NCI-H2196 (cell line): ENCODE data around the gene NR2F1-AS1.

Experiments used
- DNase-seq: peaks from one replicate; lab custom pipeline; 2025; ENCODE audit not compliant: unreplicated experiment; lab: John Stamatoyannopoulos, UW

Gene NR2F1-AS1

DNA sequence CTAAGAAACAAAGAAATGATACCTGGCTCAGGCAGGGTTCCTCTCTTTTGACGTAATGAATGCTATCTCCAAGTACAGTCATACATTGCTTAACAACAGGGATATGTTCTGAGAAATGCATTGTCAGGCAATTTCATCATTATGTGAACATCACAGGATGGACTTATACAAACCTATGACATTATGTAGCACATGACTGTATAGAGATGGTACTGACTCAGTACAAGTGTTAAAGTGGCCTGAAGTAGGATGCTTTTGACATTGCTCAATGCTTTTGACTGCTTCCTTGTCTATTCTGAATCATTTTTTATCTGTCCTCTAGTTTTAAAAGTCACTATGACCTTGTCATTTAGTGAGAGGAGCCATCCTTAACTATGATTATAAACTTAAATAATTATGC is 147.6 kb downstream of the NR2F1-AS1 start:
- no peak for DNase-seq

DNA sequence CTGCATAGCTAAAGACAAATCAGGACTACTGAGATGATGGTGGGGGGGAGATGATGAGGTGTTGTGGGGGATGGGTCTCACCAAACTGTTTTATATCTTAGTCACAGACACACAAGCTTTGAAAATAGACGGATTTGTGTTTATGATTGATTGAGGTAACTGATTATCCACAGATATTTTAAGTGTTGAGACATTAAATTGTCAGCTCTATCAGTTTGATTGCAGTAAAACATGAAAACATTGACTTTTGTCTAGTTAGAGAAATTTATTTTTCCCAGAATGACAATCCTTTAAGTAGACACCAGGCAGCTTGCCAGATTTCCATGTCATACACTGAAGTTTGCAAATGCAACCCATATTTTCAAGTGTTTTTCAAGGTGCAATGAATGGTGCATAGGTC is 149.8 kb downstream of the NR2F1-AS1 start:
- no peak for DNase-seq

DNA sequence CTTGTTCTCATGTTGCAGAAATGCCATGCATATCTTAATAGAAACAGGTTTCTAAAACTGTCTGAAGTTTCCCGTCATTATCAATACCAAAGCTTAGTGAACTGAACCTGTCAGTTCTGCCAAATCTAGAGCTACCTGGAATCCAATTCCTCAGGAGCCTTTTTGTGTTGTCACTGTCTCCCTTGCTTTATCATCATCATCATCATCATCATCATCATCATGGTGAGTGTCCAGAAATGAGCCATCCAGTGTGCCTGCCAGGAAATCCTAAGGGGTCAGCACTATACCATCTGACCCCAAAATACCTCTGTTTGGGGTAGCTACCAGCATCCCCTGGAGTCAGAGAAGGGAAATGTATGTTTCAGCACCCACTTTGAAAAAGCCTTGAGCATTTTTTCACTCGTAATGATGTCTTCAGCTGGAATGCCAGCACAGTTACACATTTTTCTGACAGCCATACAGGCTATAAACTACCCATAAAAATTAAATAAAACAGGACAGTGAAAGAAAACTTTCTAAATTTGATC is 150.3 kb downstream of the NR2F1-AS1 start:
- no peak for DNase-seq

DNA sequence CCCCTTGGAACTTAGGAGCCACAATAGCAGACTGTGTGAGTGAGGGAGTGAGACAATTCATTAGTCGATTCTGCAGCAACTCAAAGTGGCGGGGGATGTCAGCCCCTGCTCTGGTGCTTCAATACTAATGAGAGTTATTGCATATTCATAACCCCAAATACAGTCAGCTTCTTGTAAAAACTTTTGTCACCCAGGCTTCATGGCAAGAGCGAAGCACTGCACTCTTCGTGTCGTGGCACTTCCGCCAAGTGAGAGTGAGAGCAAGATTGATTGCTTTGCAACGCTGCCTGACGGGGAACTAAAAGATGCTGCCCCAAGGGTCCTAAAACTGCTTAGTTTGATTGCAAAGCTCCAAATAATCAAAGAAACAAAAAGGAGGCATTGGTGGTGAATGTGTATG is 150.9 kb downstream of the NR2F1-AS1 start:
- no peak for DNase-seq

DNA sequence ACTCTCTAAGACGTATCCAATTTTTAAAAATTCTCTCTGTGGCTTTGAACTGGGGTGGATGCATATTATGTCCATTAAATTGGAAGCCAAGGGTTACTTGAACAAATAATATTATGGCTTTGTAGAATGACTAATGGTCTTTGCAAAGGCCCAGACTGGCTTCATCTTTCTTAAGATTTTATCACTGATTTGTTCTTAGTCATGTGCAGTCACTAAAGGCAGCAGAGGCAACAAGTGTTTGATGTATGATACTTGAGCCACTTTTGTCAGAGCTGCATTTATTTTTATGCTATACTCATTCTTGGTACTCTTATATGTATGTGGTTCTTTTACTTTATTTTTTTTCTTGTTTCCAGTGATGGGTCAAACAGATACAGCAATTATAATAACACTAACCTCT is 152.2 kb downstream of the NR2F1-AS1 start:
- no peak for DNase-seq

DNA sequence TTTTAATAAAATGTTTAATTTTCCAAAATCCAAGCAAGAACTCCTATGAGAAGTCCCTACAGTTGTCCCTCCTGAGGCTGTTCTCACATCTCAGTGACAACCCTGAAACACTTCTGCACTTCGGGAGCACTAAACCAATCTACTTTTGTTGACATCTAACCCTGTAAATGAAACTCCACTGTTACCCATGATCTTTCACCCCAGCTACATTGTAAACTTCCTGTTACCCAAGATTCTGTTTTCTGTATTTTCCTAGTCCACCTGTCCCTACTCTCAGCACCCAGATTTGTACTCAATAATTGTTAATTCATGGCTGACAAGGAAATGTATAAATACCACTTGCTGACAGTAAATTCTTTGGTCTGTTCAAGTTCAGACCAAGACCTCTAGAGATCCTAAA is 153.7 kb downstream of the NR2F1-AS1 start:
- no peak for DNase-seq

DNA sequence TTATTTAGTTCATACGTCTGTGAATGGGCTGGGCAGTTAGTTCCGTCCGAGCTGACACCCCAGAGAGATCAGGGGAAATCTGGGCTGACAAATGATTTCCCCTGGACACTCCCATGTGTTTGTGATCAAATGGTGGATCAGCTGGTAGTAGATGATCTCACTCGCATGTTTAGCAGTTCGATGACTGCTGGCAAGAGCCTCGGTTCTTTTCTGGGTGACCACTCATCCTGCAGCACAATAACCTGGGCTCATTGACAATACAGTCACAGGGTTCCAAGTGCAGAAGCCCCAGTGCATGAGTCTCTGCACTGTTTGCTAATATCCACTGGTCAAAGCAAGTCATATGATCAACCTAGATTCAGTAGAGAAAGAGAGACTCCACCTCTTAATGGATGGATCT is 155.9 kb downstream of the NR2F1-AS1 start:
- DNase-seq, result no peak

DNA sequence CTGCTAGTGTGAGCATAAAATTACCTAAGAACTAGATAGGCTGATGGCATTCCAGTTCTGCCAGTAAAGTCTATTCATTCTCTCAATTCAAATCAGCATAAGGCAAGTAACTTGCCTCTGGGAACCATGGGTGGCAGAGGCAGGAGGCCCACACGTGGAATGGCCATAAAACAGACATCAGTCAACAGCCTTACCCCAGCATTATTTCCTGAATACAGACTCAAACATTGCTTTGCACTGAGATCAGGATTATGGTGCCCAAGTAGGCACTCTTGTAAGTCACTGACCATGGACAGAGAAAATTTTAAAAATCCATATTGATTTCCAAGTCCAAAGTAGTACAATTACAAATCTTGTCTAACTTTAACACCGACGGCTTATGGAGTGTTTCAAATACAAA is 157.7 kb downstream of the NR2F1-AS1 start:
- no peak for DNase-seq

DNA sequence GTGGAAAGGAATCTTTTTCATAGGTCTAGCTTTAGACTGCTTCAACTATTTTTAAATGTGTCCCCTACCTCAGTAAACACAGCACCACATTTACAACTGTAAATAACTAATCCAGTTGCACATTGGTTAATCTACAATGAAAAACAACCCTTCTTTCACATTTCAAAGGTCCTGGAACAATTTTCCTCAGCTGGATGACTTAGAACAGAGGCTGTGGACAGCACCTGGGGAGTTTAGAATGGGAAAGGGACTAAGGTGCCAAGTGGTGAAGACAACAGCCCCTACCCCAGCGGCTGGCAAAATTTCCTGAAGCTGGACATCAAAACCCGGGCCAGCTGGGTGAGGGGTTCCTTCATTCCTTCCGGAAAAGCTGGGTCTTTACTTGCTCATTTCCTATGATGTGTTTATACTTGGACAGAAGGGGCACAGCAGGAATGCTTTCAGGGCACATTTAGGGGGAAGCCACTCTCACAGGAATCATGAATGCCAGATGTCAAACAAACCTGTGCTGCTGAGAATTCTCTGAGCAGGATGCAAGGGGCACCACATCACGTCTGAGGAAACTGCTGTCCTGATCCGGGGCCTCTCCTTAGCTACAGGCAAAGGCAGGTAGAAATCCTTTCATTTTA is 158.3 kb downstream of the NR2F1-AS1 start:
- no peak for DNase-seq

DNA sequence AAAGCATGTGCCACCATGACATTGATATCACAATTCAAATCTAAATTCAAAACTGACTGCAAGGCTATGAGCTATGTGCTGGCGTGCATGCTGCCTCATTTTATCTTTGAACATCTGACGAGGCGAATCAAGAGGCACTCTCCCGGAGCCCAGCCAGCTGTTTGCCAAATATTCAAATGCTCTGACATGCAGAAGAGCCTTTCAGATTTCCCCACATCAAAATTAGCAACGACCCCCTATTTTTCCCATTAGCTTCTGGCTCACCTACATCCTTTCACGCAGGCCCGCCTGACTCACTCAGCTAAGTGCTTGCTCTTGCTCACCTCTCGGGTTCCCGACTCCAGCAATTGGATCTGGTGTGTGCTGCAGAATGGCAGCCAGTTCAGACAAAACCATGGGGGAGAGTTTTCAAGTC is 159.0 kb downstream of the NR2F1-AS1 start:
- DNase-seq, result no peak

DNA sequence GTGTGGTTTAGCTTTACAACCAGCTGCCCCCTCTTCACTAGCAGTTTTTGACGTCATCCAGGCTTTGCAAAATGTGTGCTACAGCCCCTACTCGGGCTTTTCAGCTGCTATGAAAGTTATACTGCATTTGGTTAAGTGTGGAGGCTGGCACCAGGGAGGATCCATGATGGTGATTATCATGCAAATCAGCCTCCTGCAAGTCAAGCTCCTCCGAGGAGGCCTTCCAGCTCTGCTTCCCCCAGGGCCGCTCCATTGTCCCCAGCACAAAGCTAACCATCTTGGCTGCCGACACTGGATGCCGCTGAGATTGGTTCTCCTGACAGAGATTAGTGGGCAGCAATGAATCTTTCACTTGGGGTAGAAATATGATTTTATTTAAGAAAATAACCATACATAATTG is 159.6 kb downstream of the NR2F1-AS1 start:
- DNase-seq, result no peak

DNA sequence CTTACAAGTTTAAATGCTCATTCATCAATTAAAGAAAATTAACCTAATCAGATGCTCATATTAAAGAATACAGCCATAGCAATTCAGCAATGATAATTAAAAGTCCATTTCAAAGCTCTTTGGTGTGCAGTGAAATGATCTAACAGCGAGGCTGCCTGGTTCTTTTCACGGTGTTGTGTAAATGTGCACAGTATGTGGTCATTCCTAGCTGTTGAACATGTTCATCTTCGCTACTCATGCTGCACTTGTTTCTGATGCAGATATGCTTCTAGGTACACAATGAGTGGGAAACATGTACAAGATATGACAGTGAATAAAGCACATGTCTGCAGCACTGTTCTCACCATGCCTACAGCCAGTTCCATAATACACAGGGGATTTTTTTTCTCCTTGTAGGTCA is 163.5 kb downstream of the NR2F1-AS1 start:
- no peak for DNase-seq

DNA sequence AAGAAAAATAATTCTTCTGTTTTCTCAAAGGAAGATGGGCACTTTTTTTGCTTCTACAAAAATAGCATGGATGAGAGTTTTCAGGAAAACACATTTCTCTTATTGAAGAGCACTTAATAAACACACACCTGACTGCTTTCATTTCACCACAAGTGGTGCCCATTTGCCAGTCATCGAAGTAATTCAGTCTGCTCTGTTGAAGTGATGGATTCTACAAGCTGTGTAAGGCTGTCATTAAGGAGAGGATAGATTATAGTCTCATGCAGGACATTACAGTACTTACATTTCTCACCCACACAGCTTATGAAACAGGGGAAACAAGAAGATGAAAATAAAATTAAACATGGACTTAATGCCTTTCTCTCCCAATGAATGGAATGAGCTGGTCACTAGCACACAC is 165.2 kb downstream of the NR2F1-AS1 start:
- no peak for DNase-seq

DNA sequence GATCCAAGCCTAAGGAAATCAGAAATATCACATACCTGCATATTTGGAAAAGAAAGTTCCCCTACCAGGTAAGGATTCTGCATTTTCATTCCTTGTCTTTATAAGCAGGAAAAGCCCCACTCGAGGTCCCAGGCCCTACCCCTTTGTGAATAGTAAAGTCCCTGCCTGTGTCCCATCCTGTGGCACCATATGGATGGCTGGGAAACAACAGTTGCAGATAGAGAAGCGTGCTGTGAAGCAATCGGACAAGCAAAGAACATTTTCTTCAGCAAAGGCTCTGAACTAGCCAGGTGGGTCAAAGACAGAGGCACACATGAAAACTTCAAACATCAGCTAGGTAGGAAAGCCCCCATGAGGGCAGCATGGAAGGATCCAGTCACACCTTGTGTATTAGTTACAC is 169.3 kb downstream of the NR2F1-AS1 start:
- DNase-seq, result no peak

DNA sequence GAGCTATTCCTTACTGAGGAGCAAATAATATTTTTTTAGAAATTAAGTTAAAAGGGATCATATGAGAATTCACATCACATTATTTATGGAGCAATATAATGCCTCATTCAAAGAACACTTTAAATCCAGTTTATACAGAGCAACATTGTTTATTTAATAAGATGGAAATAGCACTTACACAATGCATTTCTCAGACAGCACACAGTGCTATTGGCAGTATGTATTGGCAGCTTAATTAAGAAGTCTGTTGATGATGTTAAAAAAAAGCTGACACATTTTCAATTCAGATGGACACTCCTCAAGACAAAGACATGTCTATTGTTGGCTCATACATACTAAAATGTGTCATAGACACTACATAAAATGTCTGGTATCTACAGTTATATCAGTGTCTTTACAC is 171.3 kb downstream of the NR2F1-AS1 start:
- no peak for DNase-seq

DNA sequence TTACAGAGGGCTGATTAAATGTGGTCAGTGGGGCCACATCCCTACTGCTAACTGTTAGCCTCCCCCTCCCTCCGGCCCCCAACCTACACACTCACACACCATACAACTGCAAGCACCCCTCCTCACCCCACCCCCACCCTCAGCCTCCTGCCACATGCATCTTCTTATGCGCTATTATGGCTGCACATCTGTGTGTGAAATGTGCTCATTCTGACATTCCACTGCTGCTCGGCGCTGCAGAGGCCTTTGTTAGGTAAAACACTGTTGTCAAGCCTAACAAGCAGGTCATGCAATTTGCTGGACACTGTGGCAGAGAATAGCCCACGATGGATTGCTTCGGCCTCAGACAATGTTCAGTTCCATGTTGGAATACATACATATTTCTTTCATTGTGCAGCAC is 173.6 kb downstream of the NR2F1-AS1 start:
- DNase-seq, result no peak

DNA sequence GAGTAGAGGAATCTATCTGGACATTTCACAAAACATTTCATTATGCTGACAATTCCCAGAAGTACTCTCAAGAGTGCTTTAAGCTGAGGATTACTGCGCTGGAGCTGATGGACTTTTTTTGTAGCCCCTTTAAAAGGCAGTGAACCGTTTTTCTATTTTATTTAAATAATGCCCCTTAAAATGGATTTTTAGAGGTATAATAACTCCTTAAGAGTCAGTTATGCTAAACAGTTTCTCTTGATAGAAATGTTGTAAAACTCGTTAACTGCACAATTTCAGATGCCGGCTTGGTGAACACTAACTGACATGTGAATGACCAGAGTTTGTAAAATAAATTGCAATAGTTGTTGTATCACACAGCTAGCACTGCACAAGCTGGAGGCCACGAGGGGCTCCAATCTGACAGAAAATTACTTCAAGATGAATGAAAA is 174.0 kb downstream of the NR2F1-AS1 start:
- DNase-seq, result no peak

DNA sequence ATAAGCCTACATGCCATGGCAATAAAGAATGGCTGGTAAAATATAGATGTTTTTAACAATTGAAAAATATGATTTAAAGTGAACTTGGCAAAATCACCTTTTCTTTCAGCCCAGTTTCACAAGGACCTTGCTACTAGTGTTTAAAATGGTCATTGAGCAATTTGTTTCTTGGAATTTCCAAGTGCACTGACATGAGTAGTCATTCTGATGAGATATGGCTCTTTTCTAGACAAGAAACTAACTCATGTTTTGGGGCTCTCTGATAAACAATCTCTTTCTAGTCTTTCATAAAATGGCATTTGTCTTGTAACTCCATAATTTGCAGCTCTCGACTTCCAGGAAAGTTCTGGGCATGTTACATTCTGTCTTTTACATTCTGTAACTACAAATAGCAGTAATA is 176.8 kb downstream of the NR2F1-AS1 start:
- no peak for DNase-seq

DNA sequence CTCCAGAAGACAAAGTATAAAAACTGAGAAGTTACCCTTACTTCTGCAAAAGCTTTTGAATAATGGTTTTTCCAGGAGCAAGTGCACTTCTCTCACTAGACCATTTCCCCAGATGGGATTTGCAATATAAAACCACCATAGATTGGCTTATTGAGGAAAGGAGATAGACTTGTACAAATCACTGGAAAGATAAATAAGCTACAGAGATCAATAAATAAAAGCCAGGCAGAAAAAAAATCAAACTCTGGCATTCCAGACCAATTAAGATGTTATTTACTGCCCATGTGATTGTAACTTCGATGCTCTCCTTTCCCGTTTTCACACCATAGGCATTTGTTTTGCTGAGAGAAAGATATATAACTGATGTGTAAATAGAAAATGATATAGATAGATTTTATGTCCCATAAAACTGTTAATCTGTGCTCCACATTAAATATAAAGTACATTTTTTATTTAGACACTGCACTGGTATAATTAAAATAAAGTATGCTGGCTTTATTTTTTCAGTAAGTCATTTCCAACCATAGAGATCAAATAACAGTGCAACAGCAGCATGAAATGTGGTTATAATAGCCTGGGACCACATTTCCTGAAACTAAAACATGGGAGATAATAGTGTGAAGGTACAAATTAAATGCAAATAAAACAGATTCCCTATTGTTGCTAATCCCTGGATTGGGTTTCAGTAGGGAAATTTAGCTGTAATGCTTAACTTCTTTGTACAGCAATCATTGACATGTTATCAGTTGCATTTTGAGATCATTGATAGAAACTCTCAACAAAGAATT is 177.7 kb downstream of the NR2F1-AS1 start:
- no peak for DNase-seq

DNA sequence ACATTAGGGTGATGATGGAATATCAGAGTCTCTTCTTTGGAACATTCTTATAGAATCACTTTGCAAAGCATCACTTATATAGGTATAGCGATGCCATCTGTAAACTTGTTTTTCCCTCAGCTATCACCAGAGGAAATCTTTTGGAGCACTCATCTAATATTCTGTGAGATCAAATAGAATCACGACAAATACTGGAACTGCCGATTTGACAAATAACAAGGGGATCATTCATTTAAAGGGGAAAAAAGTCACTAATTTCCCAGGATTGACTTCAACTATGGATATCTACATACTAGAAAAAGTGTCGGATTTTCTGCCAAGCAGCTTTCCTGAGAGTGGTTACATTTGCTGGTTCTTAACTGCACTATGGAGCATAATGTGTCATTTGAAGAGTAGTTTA is 178.6 kb downstream of the NR2F1-AS1 start:
- DNase-seq, result no peak

DNA sequence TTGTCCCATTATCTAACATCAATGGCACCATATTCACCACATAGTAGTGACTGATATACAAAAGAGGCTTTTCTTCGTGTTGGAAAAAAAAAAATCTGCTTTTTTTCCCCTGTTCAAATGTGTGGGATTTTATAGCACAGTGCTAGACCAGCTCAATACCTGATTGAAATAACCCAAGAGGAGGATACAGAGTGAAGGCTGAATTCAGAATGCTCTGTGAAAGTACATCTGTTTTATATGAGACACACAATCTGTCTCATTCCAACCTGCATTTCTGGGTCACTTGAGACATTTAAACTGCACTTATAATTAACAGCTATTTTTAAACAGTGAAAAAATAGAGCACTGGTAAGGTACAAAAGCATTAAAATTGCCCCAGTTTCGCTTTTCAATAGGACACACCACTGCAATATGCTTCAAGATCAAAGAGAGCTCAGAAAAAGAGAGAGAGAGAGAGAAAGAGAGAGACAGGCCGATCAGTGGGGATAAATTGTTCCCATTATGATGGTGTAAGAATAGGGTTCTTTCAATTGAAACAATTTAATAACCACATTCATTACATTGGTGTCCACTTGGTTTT is 179.3 kb downstream of the NR2F1-AS1 start:
- no peak for DNase-seq

DNA sequence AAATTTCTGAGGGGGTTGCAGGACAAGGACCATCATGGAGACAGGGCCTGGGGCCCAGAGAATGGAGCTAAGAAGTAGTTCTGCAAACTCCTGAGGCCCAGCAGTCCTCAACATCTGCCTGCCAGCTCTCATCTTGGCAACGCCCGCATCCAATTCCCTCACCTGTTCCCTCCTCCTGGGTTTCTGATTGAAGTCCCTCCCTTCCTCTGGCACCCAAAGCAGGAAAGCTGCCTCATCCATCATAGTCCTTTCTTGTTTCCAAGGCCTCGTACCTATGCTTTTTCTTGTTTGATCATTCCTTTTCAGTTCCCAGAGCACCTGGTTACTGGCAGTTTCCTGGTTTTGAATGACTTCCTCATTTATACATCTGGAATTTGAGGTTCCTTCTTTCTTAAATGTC is 181.3 kb downstream of the NR2F1-AS1 start:
- DNase-seq, result no peak
